Type B pancreatic cell (in vitro differentiated cells): ENCODE measurements around the gene EFHB. TPM values are rescaled to one million over a fixed set of nuclear protein-coding genes. Genes with fewer than 3 reads are reported as not detected.

Experiments
- DNase-seq: peaks from one replicate; pipeline ENCODE4 v3.0.0; 2021; ENCODE audit warnings: mixed read lengths; ENCODE audit not compliant: unreplicated experiment; ENCODE audit errors: extremely low spot score
- H3K27ac Mint-ChIP-seq: 2 replicates; pipeline ENCODE4 v1.8.0; 2021; ENCODE audit warnings: mild to moderate bottlenecking, mixed read lengths
- H3K27me3 Mint-ChIP-seq: 2 replicates; pipeline ENCODE4 v1.8.0; 2021; ENCODE audit warnings: mixed read lengths
- H3K36me3 Mint-ChIP-seq: 2 replicates; pipeline ENCODE4 v1.8.0; 2021; ENCODE audit warnings: mixed read lengths
- H3K4me1 Mint-ChIP-seq: one replicate; pipeline ENCODE4 v1.8.0; 2021; ENCODE audit warnings: mixed read lengths; ENCODE audit not compliant: unreplicated experiment
- H3K4me3 Mint-ChIP-seq: 2 replicates; pipeline ENCODE4 v1.8.0; 2021; ENCODE audit warnings: mild to moderate bottlenecking, mixed read lengths
- H3K9me3 Mint-ChIP-seq: 2 replicates; pipeline ENCODE4 v1.8.0; 2021; ENCODE audit warnings: mixed read lengths
- total RNA-seq: library from RNA; stranded (reverse); gene quantifications from 2 replicates; pipeline ENCODE4 v1.2.1, GENCODE V29; 2021; ENCODE audit warnings: low replicate concordance
- TF ChIP-seq, protein P1 (sequence below): fragments of 200-600 bp; sonication (generic); conservative IDR thresholded peaks from 2 replicates; pipeline ENCODE4 v1.5.0; 2021; ENCODE audit warnings: antibody characterized with exemption, mild to moderate bottlenecking

EFHB gene
- total RNA-seq, 1 donor from 2014 or later: 1.8 TPM

GRCh38 chr3:19940643-19941042 lies 6.6 kb upstream of the EFHB start:
- H3K27me3 Mint-ChIP-seq: no peaks in the 10 kb centered on the region
- TF ChIP-seq, protein P1, sequence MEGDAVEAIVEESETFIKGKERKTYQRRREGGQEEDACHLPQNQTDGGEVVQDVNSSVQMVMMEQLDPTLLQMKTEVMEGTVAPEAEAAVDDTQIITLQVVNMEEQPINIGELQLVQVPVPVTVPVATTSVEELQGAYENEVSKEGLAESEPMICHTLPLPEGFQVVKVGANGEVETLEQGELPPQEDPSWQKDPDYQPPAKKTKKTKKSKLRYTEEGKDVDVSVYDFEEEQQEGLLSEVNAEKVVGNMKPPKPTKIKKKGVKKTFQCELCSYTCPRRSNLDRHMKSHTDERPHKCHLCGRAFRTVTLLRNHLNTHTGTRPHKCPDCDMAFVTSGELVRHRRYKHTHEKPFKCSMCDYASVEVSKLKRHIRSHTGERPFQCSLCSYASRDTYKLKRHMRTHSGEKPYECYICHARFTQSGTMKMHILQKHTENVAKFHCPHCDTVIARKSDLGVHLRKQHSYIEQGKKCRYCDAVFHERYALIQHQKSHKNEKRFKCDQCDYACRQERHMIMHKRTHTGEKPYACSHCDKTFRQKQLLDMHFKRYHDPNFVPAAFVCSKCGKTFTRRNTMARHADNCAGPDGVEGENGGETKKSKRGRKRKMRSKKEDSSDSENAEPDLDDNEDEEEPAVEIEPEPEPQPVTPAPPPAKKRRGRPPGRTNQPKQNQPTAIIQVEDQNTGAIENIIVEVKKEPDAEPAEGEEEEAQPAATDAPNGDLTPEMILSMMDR: no peak
- no peak overlapping the region for H3K27ac Mint-ChIP-seq
- no peak overlapping the region for H3K4me3 Mint-ChIP-seq
- H3K4me1 Mint-ChIP-seq: no peaks in the 10 kb centered on the region
- H3K9me3 Mint-ChIP-seq: peaks cover 5% of the 10 kb centered on the region
- H3K36me3 Mint-ChIP-seq: no peaks in the 10 kb centered on the region
- DNase-seq: no peak

DNA sequence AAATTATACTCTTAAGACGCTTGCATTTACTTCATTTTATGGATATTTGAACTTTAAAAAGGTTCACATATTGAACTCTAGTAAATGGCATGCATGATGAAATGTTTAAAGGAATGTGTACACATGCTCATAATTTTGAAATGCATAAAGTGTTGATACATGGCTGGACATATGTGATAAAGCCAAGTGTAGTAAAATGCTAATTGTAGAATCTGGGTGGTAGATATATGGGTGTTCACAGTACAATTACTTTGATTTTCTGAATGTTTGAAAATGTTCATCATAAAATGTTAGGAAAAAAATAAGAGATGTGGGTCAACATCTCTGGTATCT lies 4.2 kb upstream of the EFHB start:
- Mint-ChIP-seq H3K4me1 (no peaks in the 10 kb centered on the region), H3K9me3 (peaks cover 9% of the 10 kb centered on the region), H3K36me3 (no peaks in the 10 kb centered on the region), H3K27ac (no peak overlapping the region), H3K4me3 (no peak overlapping the region), H3K27me3 (no peaks in the 10 kb centered on the region)
- TF ChIP-seq, protein P1: no peak
- no peak for DNase-seq

DNA sequence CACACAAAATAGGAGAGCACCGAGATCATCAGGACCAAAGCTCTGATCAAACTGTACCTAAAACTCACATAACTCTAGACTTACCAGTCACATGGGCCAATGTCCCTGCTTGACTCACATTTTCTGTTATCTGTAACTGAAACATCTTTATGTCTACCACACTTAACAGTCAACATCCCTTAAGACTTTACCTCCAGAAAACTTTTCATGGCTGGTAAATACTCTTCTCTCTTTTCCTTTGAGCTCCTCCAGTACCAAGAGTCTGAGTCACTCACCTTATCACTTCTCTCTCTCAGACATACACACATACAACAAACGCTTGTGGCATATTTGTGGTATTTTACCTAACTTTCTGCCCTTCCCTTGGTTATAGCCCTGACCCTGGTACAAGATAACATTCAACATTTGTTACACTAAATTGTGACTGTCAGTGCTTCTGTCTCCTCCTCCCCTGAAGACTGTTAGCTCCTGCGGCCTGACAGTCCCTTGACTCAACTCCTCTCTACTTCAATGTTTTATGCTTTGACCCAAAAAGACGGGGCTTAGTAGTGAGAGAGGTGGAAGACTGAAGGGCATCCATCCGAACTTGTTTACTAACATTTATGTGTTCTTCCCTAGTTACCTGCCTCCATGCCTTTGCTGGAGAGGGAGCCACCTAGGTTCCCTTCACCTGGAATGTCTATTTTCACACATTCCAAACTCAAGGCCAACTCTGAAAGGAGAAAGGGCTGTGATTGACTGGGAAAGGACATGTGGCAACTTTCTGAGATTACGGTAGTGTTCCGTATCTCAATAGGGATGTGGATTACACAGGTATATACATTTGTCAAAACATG lies 3.7 kb upstream of the EFHB start:
- no peaks in the 10 kb centered on the region for H3K4me1 Mint-ChIP-seq
- no peaks in the 10 kb centered on the region for H3K36me3 Mint-ChIP-seq
- H3K4me3 Mint-ChIP-seq: no peak overlapping the region
- no peak for DNase-seq
- peaks cover 9% of the 10 kb centered on the region for H3K9me3 Mint-ChIP-seq
- TF ChIP-seq, protein P1: no peak
- no peak overlapping the region for H3K27ac Mint-ChIP-seq
- no peaks in the 10 kb centered on the region for H3K27me3 Mint-ChIP-seq

GRCh38 chr3:19932422-19932821 lies 1.6 kb downstream of the EFHB start:
- Mint-ChIP-seq H3K27me3 (no peaks in the 10 kb centered on the region), H3K4me1 (no peaks in the 10 kb centered on the region), H3K36me3 (no peaks in the 10 kb centered on the region), H3K27ac (no peak overlapping the region), H3K9me3 (peaks cover 4% of the 10 kb centered on the region), H3K4me3 (no peak overlapping the region)
- TF ChIP-seq, protein P1: no peak
- no peak for DNase-seq

- peak overlapping the region; percentile 10 for H3K27ac Mint-ChIP-seq
- TF ChIP-seq, protein P1: no peak
- no peak for DNase-seq
Observed at GRCh38 chr3:19931767-19932188, 2.2 kb downstream of the EFHB start.

More at GRCh38 chr3:19931767-19932188, 2.2 kb downstream of the EFHB start:
- H3K27me3 Mint-ChIP-seq: no peaks in the 10 kb centered on the region
- H3K9me3 Mint-ChIP-seq: peaks cover 4% of the 10 kb centered on the region
- H3K4me3 Mint-ChIP-seq: no peak overlapping the region
- H3K4me1 Mint-ChIP-seq: no peaks in the 10 kb centered on the region
- no peaks in the 10 kb centered on the region for H3K36me3 Mint-ChIP-seq
